Stomach (tissue), 9 donors: Measurements from ENCODE around the gene HRCT1. TPM values are rescaled to one million over a fixed set of nuclear protein-coding genes. Genes with fewer than 3 reads are reported as not detected.

Source experiments
- DNase-seq, 2 donors: peaks; one replicate each; pipeline versions ENCODE4 v3.0.0 to v3.0.0-alpha.2; 2013 to 2019
- H3K27ac ChIP-seq, 5 donors: fragments of 200-600 bp in 4 of 5; sonication (generic) in 4 of 5; one replicate each; pipeline ENCODE4 v1.5.1; 2013 to 2019; ENCODE audit warnings: mild to moderate bottlenecking in 1 of 5, moderate library complexity in 1 of 5
- H3K27me3 ChIP-seq, 3 donors: fragments of 200-600 bp; sonication (generic); one replicate each; pipeline ENCODE4 v1.5.1; 2017 to 2019; ENCODE audit warnings: mixed run types in 1 of 3
- H3K36me3 ChIP-seq, 4 donors: fragments of 200-600 bp; sonication (generic); 1 replicate in 3 of 4; 2 replicates in 1 of 4; pipeline ENCODE4 v1.5.1; 2016 to 2019
- H3K4me1 ChIP-seq, 4 donors: fragments of 200-600 bp; sonication (generic); one replicate each; pipeline ENCODE4 v1.5.1; 2016 to 2019
- H3K4me3 ChIP-seq, 4 donors: fragments of 200-600 bp; sonication (generic) in 3 of 4; one replicate each; pipeline ENCODE4 v1.5.1; 2016 to 2019; ENCODE audit warnings: mild to moderate bottlenecking in 1 of 4
- H3K9me3 ChIP-seq, 4 donors: fragments of 200-600 bp; sonication (generic); one replicate each; pipeline ENCODE4 v1.5.1; 2016 to 2019
- CTCF ChIP-seq, 7 experiments: fragments of 450-650 bp in 4 of 7; fragments of 200-600 bp in 3 of 7; sonication (generic) in 3 of 7; IDR thresholded peaks; one replicate each; pipeline ENCODE4 v1.5.1; 2016 to 2019; ENCODE audit warnings: antibody characterized with exemption in 7 of 7, control low read depth in 2 of 7, mild to moderate bottlenecking in 1 of 7
- EP300 ChIP-seq: sonication (generic); formaldehyde crosslinking; IDR thresholded peaks from one replicate; pipeline ENCODE4 v1.6.1; 2017; ENCODE audit warnings: antibody characterized with exemption
- POLR2A ChIP-seq, 4 donors: fragments of 450-650 bp; IDR thresholded peaks; one replicate each; pipeline ENCODE4 v1.6.1; 2016; ENCODE audit warnings: antibody characterized with exemption in 4 of 4, control low read depth in 2 of 4, mild to moderate bottlenecking in 1 of 4, moderate library complexity in 1 of 4
- POLR2AphosphoS5 ChIP-seq, 3 donors: sonication (generic); formaldehyde crosslinking; IDR thresholded peaks; one replicate each; pipeline ENCODE4 v1.6.1; 2016; ENCODE audit warnings: antibody characterized with exemption in 3 of 3
- WGBS, 5 donors: extraction: QIAGEN DNeasy Blood & Tissue Kit in 3 of 5; methylation state at CpG; one replicate each; pipeline versions ENCODE4 v1.1.5 to v1.1.7; 2013 to 2018; 5-methylcytosine and 5-hydroxymethylcytosine counted together
- intact Hi-C: fragments of 100-400 bp; cut with DNase I; formaldehyde crosslinking; loops from one replicate; pipeline ENCODE4 v1.15.1; 2023; ENCODE audit warnings: low total_unique reads
- polyA plus RNA-seq, 3 donors: library from polyadenylated mRNA; stranded (reverse); fragments of 200-250 nt; gene quantifications; one replicate each; pipeline ENCODE4 v1.2.3, GENCODE V29; 2013
- total RNA-seq, 5 donors: library from RNA; depleted of rRNA; stranded (reverse); fragments of >200 nt; gene quantifications; one replicate each; pipeline versions ENCODE4 v1.1.0 to v1.2.3, GENCODE V29; 2014 to 2016
- donor health status: healthy with polysubstance abuse.
- donor health status: Bipolar disorder and iron deficiency.
- donor health status: healthy.

The HRCT1 gene
- total and polyA plus RNA-seq, 8 donors = 0.50 to 28.7 (median 5.3) TPM; not detected in 2

DNA sequence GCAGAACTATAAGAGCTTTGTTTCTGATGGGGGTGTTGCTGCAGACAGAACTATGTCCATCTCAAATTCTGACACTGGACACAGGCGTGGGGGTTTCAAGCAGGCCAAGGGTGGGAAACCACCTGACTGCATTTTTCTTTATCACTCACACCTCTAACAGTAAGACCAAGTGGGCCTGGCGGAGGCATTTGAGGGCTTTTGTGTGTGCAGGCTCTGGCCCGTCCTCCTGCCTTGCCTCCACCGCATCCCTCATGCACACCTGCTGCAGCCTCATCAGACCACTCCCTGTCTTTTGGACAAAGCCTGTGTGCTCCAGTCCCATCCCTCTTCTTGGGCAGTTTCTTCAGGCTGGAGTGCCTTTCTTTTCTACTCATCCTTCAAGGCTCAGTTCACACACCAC lies 43.7 kb upstream of the HRCT1 start:
- TF ChIP-seq EP300 (no peak), CTCF (IDR thresholded peaks at IDR 0.05) (no peak), POLR2A (IDR thresholded peaks at IDR 0.05) (no peak), POLR2AphosphoS5 (IDR thresholded peaks at IDR 0.05) (no peak)
- 76 to 84% (median 80%) methylated on average over 4 of the region's 4 CpGs for WGBS, 5 donors
- intact Hi-C loops = loop anchor here (10.0 kb wide), 1 partner anchor 58 kb away; no protein-coding TSS in a partner anchor

GRCh38 chr9:35863583-35863982 lies 42.4 kb upstream of the HRCT1 start:
- peaks cover 0 to 45% (median 16%) of the 10 kb centered on the region in 3 donors for H3K27me3 ChIP-seq
- H3K9me3 ChIP-seq = no peaks in the 10 kb centered on the region
- DNase-seq = no peak
- TF ChIP-seq POLR2A (IDR thresholded peaks at IDR 0.05) (no peak), EP300 (no peak), CTCF (IDR thresholded peaks at IDR 0.05) (no peak), POLR2AphosphoS5 (IDR thresholded peaks at IDR 0.05) (no peak)
- no peak overlapping the region for H3K27ac ChIP-seq
- intact Hi-C loops = loop anchor here (10.0 kb wide), 1 partner anchor 59 kb away; no protein-coding TSS in a partner anchor
- H3K36me3 ChIP-seq = no peaks in the 10 kb centered on the region
- H3K4me3 ChIP-seq = no peak overlapping the region
- 65 to 80% (median 77%) methylated on average over 8 of the region's 8 CpGs for WGBS, 5 donors
- peaks cover 0 to 12% (median 4%) of the 10 kb centered on the region in 4 donors for H3K4me1 ChIP-seq

More for the DNA sequence above, 43.7 kb upstream of the HRCT1 start:
- Histone ChIP-seq H3K27me3 (peaks cover 0 to 37% (median 16%) of the 10 kb centered on the region in 3 donors), H3K36me3 (no peaks in the 10 kb centered on the region), H3K27ac (no peak overlapping the region), H3K9me3 (no peaks in the 10 kb centered on the region), H3K4me3 (no peak overlapping the region), H3K4me1 (peaks cover 0 to 12% (median 4%) of the 10 kb centered on the region in 4 donors)
- no peak for DNase-seq

DNA sequence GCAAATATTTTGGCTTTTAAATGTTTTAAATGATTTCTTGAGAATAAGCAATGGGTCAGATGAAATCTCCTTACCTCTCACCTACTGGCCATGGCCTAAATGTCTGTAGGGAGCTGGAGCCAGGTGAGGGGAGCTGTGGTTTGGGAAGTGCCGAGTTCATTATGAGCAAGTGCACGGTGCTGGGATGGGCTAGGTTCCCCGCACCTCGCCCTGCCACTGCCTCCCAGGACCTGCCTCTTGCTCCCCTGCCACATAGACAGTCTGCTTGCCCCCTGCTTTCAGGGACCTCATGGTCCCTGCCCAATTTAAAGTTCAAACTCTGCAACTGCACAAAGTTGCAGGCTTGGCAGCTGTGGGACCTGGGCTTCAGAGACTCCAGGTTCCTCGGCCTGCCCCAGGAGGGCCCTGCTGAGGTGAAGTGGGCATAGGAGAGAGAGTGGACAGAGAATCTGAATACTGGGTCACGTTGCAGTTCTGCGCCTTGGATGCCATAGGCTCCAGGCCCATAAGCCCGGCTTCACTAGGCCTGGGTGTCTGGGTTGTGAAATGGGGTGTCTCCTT lies 41.2 kb upstream of the HRCT1 start:
- no peaks in the 10 kb centered on the region for H3K9me3 ChIP-seq
- peaks cover 0 to 6% (median 1%) of the 10 kb centered on the region in 4 donors for H3K4me1 ChIP-seq
- DNase-seq = no peak
- no peaks in the 10 kb centered on the region for H3K36me3 ChIP-seq
- H3K4me3 ChIP-seq = no peak overlapping the region
- no peak for TF ChIP-seq CTCF (IDR thresholded peaks at IDR 0.05)
- H3K27ac ChIP-seq = no peak overlapping the region
- intact Hi-C loops = loop anchor here (10.0 kb wide), 1 partner anchor 60 kb away; no protein-coding TSS in a partner anchor
- WGBS, 5 donors = 76 to 85% (median 79%) methylated on average over 8 of the region's 8 CpGs
- peaks cover 0 to 51% (median 16%) of the 10 kb centered on the region in 3 donors for H3K27me3 ChIP-seq

DNA sequence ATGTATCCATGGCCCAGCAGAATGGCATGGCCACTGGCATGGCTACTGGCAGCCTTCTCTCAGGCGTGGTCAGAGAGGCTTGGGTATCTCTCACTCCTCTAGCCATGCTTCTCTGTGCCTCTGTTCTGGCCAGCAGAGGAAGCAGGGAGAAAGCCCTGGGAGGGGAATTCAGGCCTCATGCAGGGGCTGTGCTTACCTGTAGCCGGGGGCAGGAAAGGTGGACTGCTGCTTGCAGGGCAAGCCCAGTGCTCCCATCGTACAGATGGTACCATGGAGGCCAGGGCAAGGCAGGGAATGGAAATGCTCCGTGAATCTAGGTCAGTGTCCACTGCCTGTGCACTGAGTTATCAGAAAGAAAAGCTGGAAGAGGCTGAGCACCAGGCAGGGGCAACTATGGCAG lies 38.5 kb upstream of the HRCT1 start:
- Histone ChIP-seq H3K9me3 (no peaks in the 10 kb centered on the region), H3K27ac (no peak overlapping the region), H3K27me3 (peaks cover 0 to 35% (median 10%) of the 10 kb centered on the region in 3 donors), H3K4me1 (no peaks in the 10 kb centered on the region), H3K36me3 (no peaks in the 10 kb centered on the region), H3K4me3 (no peak overlapping the region)
- 88 to 95% (median 92%) methylated on average over 4 of the region's 4 CpGs for WGBS, 5 donors
- DNase-seq = no peak
- intact Hi-C loops = loop anchor here (10.0 kb wide), 1 partner anchor 63 kb away; no protein-coding TSS in a partner anchor
- TF ChIP-seq EP300 (no peak), POLR2AphosphoS5 (IDR thresholded peaks at IDR 0.05) (no peak), POLR2A (IDR thresholded peaks at IDR 0.05) (no peak), CTCF (IDR thresholded peaks at IDR 0.05) (no peak)
